Measurements from ENCODE around the gene RGS18.
"Not testable (repeated sequence)": the region's sequence is repeated elsewhere in the genome, so short reads cannot be mapped to it uniquely, and the experiment has no call there.

The RGS18 gene

DNA sequence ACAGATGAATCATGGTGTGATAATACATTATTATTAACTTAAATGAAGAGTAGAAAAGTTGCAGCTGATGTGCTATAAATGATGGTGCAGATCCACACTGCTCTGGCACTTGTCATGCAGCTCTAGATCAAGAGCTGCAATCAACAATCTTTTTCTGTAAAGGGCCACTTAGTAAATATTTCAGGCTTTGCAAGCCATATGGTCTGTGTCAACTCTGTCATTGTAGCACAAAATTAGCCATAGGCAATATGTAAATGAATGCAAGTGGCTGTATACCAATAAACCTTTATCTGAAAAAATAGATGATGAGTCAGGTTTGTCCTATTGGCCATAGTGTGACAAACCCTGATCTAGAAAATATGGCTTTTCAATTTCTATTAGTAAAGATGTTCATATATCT, 66.6 kb downstream of the RGS18 start:
- TF ChIP-seq, protein P1, sequence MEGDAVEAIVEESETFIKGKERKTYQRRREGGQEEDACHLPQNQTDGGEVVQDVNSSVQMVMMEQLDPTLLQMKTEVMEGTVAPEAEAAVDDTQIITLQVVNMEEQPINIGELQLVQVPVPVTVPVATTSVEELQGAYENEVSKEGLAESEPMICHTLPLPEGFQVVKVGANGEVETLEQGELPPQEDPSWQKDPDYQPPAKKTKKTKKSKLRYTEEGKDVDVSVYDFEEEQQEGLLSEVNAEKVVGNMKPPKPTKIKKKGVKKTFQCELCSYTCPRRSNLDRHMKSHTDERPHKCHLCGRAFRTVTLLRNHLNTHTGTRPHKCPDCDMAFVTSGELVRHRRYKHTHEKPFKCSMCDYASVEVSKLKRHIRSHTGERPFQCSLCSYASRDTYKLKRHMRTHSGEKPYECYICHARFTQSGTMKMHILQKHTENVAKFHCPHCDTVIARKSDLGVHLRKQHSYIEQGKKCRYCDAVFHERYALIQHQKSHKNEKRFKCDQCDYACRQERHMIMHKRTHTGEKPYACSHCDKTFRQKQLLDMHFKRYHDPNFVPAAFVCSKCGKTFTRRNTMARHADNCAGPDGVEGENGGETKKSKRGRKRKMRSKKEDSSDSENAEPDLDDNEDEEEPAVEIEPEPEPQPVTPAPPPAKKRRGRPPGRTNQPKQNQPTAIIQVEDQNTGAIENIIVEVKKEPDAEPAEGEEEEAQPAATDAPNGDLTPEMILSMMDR (conservative IDR thresholded peaks at IDR 0.05; ENCODE audit: low read depth, low read length): no peak
- DNase-seq (ENCODE audit: low read depth): no peak
- no peak overlapping the region for H3K4me3 ChIP-seq (ENCODE audit: low read depth, low read length)

DNA sequence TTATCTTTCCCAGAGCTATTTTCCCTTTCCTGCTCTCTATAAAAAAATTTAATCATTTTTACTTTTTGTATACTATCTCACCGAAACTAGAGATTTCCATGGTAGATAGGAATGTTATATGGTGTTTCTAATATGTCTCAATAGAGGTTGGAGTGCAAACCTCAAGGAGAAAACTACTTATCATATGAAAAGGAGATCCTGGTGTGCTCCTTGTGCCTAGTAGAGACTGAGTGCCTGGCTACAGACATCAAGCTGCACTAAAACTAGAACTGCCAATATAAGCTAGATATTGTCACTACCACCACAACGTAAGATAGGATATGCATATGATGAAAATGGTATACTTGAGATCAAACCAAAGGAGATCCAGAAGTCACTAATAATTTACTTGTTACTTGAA, 67.0 kb downstream of the RGS18 start:
- no peak overlapping the region for H3K4me3 ChIP-seq (ENCODE audit: low read depth, low read length)
- DNase-seq (ENCODE audit: low read depth): peak; percentile 61

DNA sequence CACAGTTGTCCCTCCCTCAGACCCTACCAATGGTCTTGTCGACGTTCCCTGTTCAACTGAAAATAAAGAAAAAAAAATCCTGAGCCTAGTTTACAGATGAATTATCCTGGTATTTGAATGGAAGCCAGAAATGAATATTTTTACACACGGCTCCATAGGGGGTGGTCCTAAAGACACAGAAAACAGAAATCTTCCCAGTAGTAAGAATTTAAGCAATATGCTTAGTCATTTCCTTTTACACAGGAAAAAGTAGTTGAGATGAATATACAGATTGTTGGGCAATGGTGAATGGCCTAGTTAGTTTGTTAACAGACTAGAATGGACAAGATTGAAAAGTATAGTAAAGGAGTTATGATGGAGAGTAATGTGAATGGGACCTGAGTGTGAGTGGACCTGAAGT, 67.4 kb downstream of the RGS18 start:
- DNase-seq (ENCODE audit: low read depth): peak; percentile 94
- H3K4me3 ChIP-seq (ENCODE audit: low read depth, low read length): no peak overlapping the region
- TF ChIP-seq, protein P1 (conservative IDR thresholded peaks at IDR 0.05; ENCODE audit: low read depth, low read length): no peak

More for the DNA sequence above, 67.0 kb downstream of the RGS18 start:
- TF ChIP-seq, protein P1 (conservative IDR thresholded peaks at IDR 0.05; ENCODE audit: low read depth, low read length): no peak

DNA sequence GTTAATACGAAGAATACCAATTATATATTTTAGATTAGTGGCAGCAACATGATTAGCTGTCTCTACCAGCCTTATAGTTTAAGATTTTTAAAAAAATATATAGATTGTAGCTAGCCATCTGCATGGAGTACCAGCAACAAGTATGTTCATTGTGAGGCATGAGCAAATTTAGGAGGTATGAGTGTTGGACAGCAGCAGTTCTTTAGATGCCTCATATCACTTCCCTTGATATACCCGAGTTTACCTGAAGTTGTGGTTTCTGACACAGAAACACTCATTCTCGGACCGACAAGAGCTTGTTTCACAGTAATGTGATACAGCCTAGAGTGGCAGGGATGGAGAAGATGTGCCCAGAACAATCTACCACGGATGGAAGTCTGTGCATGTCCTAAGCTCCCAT, 69.1 kb downstream of the RGS18 start:
- no peak for DNase-seq (ENCODE audit: low read depth)
- no peak overlapping the region for H3K4me3 ChIP-seq (ENCODE audit: low read depth, low read length)
- TF ChIP-seq, protein P1 (conservative IDR thresholded peaks at IDR 0.05; ENCODE audit: low read depth, low read length): no peak

DNA sequence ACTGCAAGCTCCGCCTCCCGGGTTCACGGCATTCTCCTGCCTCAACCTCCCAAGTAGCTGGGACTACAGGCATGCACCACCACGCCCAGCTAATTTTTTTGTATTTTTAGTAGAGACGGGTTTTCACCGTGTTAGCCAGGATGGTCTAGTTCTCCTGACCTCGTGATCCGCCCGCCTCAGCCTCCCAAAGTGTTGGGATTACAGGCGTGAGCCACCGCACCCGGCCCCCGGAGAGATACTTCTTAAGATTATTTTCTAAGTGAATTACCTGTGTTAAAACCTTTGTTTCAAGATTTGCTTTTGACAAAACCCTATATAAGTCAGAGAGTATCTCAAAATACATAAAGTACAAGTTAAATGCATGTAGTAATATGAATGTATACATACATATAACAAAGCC, 69.7 kb downstream of the RGS18 start:
- DNase-seq (ENCODE audit: low read depth); H3K4me3 ChIP-seq (ENCODE audit: low read depth, low read length): not testable (repeated sequence)

DNA sequence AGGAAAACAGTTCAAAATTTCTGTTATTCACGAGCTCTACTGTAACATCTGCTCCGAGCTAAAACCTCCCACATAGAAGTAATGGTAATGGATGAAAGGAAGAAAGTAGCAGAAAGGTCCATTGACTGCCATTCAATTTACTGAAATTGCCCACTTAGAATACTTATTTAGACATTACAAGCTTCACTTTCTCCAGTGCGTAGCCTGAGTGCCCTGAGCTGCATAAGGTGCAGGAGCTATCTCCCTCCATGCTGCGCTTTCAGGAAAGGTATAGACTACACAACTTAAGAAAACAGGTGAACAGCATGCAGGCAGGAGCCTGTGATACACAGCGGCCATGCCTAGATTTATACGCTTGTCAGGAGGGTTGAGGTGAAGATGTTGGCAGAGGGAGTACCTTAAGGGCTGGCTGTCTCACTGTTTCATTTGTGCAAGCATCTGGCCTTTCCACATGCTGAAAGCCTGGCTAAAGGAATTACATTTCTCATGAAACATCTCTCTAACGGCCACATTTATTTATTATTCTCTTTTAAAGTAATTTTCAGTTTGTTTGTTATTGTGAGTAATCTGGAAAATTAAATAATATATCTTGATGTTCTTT, 74.7 kb downstream of the RGS18 start:
- no peak for DNase-seq (ENCODE audit: low read depth)
- TF ChIP-seq, protein P1 (conservative IDR thresholded peaks at IDR 0.05; ENCODE audit: low read depth, low read length): no peak
- no peak overlapping the region for H3K4me3 ChIP-seq (ENCODE audit: low read depth, low read length)

DNA sequence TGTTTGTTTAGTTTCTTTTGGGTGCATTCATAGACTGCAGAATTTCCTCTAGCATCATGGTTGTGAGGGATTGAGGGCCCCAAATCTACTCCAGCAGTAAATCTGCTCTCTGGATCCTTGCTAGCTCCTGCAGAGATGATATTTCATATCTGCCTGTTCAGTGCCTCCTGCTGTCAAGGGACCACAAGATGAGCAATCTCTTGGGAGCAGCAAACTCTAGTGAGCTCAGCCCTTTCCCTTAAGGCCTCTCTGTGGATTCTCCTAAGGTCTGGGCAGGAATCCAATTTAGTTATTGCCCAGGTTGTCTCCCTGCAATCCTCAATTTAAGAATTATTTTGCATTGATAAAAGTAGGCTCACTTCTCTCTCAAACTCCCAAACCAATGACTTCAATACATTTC, 76.9 kb downstream of the RGS18 start:
- TF ChIP-seq, protein P1 (conservative IDR thresholded peaks at IDR 0.05; ENCODE audit: low read depth, low read length): peak; percentile 30
- peak; percentile 90 for DNase-seq (ENCODE audit: low read depth)
- H3K4me3 ChIP-seq (ENCODE audit: low read depth, low read length): no peak overlapping the region
